ENCODE measurements around the gene AVL9.

The AVL9 gene

DNA sequence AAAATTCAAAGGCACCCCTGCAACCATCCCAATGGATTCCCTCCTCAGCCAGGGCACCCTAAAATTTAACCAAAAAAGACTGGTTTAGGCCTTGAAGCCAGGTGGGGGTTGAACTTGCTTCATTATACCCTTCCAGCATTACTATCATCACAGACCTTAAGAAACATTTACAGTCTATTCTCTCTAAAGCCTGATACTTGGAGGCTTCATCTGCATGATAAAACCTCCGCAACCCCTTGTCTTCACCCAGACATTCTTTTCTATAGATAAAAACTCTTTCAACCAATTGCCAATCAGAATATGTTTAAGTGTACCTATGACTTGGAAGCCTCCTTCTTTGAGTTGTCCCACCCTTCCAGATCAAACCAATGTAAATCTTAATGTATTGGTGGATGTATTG, 17.9 kb downstream of the AVL9 start:
- Histone ChIP-seq H3K36me3 (ENCODE audit: control insufficient read depth, insufficient read depth, low read length) (peaks cover 3% of the 10 kb centered on the region), H3K27ac (ENCODE audit: insufficient read depth, low read depth, low read length, poor library complexity, severe bottlenecking) (no peak overlapping the region), H3K4me1 (ENCODE audit: control insufficient read depth, insufficient read depth, low read length) (no peaks in the 10 kb centered on the region), H3K9me3 (ENCODE audit: control insufficient read depth, low read length) (peaks cover 3% of the 10 kb centered on the region), H3K4me3 (ENCODE audit: insufficient read depth, low read depth, low read length) (no peak overlapping the region), H3K27me3 (ENCODE audit: control insufficient read depth, insufficient read depth, low read length, poor library complexity, severe bottlenecking) (no peaks in the 10 kb centered on the region)
- WGBS, 2 experiments: 93 to 100% methylated on average over 1 of the region's 1 CpG

DNA sequence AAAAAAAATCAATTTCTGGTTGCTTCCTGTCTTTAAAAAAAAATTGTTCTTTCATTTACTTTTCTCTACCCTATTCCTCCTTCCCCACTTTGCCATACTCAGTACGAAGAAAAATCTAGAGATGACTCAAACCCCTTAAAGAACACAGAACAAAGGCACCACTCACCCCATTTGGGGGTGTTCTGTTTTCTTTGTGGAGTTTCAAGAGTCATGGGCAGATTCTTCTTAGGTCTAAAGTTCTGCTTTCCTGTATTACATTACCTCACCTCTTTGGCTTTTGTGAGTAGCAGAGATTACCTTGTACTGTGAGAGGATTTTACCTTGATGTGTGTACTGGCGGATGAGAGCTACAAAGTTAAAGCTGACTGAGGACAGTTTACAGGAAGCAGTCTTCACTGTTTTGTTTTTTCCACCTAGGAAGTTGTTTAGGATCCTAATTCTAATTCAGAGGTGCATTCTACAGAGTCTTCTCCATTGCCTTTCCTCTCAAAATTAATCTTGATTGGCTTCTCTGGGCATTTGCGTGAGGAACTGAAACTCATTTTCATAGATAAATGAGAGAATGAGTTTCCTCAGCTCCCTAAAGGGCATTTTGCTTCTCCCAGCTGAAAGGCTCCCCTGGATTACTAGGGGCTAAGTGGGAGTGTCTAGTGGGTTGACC, 20.7 kb downstream of the AVL9 start:
- Histone ChIP-seq H3K27ac (ENCODE audit: insufficient read depth, low read depth, low read length, poor library complexity, severe bottlenecking) (no peak overlapping the region), H3K36me3 (ENCODE audit: control insufficient read depth, insufficient read depth, low read length) (peaks cover 3% of the 10 kb centered on the region), H3K4me1 (ENCODE audit: control insufficient read depth, insufficient read depth, low read length) (no peaks in the 10 kb centered on the region), H3K4me3 (ENCODE audit: insufficient read depth, low read depth, low read length) (no peak overlapping the region), H3K9me3 (ENCODE audit: control insufficient read depth, low read length) (peaks cover 3% of the 10 kb centered on the region), H3K27me3 (ENCODE audit: control insufficient read depth, insufficient read depth, low read length, poor library complexity, severe bottlenecking) (no peaks in the 10 kb centered on the region)
- 96 to 100% methylated on average over 3 of the region's 3 CpGs for WGBS, 2 experiments

GRCh38 chr7:32516551-32517100, 21.3 kb downstream of the AVL9 start:
- H3K9me3 ChIP-seq (ENCODE audit: control insufficient read depth, low read length): peaks cover 3% of the 10 kb centered on the region
- no peaks in the 10 kb centered on the region for H3K4me1 ChIP-seq (ENCODE audit: control insufficient read depth, insufficient read depth, low read length)
- H3K27me3 ChIP-seq (ENCODE audit: control insufficient read depth, insufficient read depth, low read length, poor library complexity, severe bottlenecking): no peaks in the 10 kb centered on the region
- H3K27ac ChIP-seq (ENCODE audit: insufficient read depth, low read depth, low read length, poor library complexity, severe bottlenecking): no peak overlapping the region
- no peak overlapping the region for H3K4me3 ChIP-seq (ENCODE audit: insufficient read depth, low read depth, low read length)
- H3K36me3 ChIP-seq (ENCODE audit: control insufficient read depth, insufficient read depth, low read length): peaks cover 3% of the 10 kb centered on the region
- WGBS, 2 experiments: 90 to 94% methylated on average over 3 of the region's 3 CpGs

GRCh38 chr7:32518534-32519140, 23.3 kb downstream of the AVL9 start:
- no peak overlapping the region for H3K4me3 ChIP-seq (ENCODE audit: insufficient read depth, low read depth, low read length)
- H3K27me3 ChIP-seq (ENCODE audit: control insufficient read depth, insufficient read depth, low read length, poor library complexity, severe bottlenecking): no peaks in the 10 kb centered on the region
- H3K27ac ChIP-seq (ENCODE audit: insufficient read depth, low read depth, low read length, poor library complexity, severe bottlenecking): no peak overlapping the region
- H3K9me3 ChIP-seq (ENCODE audit: control insufficient read depth, low read length): peaks cover 3% of the 10 kb centered on the region
- 74 to 83% methylated on average over 2 of the region's 2 CpGs for WGBS, 2 experiments
- peaks cover 3% of the 10 kb centered on the region for H3K36me3 ChIP-seq (ENCODE audit: control insufficient read depth, insufficient read depth, low read length)
- H3K4me1 ChIP-seq (ENCODE audit: control insufficient read depth, insufficient read depth, low read length): no peaks in the 10 kb centered on the region

- Histone ChIP-seq H3K27me3 (ENCODE audit: control insufficient read depth, insufficient read depth, low read length, poor library complexity, severe bottlenecking) (no peaks in the 10 kb centered on the region), H3K9me3 (ENCODE audit: control insufficient read depth, low read length) (peaks cover 3% of the 10 kb centered on the region), H3K36me3 (ENCODE audit: control insufficient read depth, insufficient read depth, low read length) (peaks cover 3% of the 10 kb centered on the region), H3K4me1 (ENCODE audit: control insufficient read depth, insufficient read depth, low read length) (no peaks in the 10 kb centered on the region), H3K4me3 (ENCODE audit: insufficient read depth, low read depth, low read length) (no peak overlapping the region), H3K27ac (ENCODE audit: insufficient read depth, low read depth, low read length, poor library complexity, severe bottlenecking) (no peak overlapping the region)
- WGBS, 2 experiments: 67 to 89% methylated on average over 1 to 2 of the region's 2 CpGs
Measured at GRCh38 chr7:32519763-32520162, 24.5 kb downstream of the AVL9 start.

GRCh38 chr7:32522746-32523530, 27.6 kb downstream of the AVL9 start:
- no peaks in the 10 kb centered on the region for H3K27me3 ChIP-seq (ENCODE audit: control insufficient read depth, insufficient read depth, low read length, poor library complexity, severe bottlenecking)
- peaks cover under 1% of the 10 kb centered on the region for H3K9me3 ChIP-seq (ENCODE audit: control insufficient read depth, low read length)
- no peak overlapping the region for H3K27ac ChIP-seq (ENCODE audit: insufficient read depth, low read depth, low read length, poor library complexity, severe bottlenecking)
- no peaks in the 10 kb centered on the region for H3K36me3 ChIP-seq (ENCODE audit: control insufficient read depth, insufficient read depth, low read length)
- WGBS, 2 experiments: 95 to 97% methylated on average over 6 of the region's 6 CpGs
- no peaks in the 10 kb centered on the region for H3K4me1 ChIP-seq (ENCODE audit: control insufficient read depth, insufficient read depth, low read length)
- no peak overlapping the region for H3K4me3 ChIP-seq (ENCODE audit: insufficient read depth, low read depth, low read length)

- Histone ChIP-seq H3K27me3 (ENCODE audit: control insufficient read depth, insufficient read depth, low read length, poor library complexity, severe bottlenecking) (no peaks in the 10 kb centered on the region), H3K4me3 (ENCODE audit: insufficient read depth, low read depth, low read length) (no peak overlapping the region), H3K36me3 (ENCODE audit: control insufficient read depth, insufficient read depth, low read length) (no peaks in the 10 kb centered on the region), H3K27ac (ENCODE audit: insufficient read depth, low read depth, low read length, poor library complexity, severe bottlenecking) (no peak overlapping the region), H3K9me3 (ENCODE audit: control insufficient read depth, low read length) (no peaks in the 10 kb centered on the region), H3K4me1 (ENCODE audit: control insufficient read depth, insufficient read depth, low read length) (no peaks in the 10 kb centered on the region)
Measured at GRCh38 chr7:32524631-32525030, 29.3 kb downstream of the AVL9 start.

GRCh38 chr7:32525839-32526238, 30.6 kb downstream of the AVL9 start:
- Histone ChIP-seq H3K4me3 (ENCODE audit: insufficient read depth, low read depth, low read length) (no peak overlapping the region), H3K4me1 (ENCODE audit: control insufficient read depth, insufficient read depth, low read length) (no peaks in the 10 kb centered on the region), H3K9me3 (ENCODE audit: control insufficient read depth, low read length) (no peaks in the 10 kb centered on the region), H3K27me3 (ENCODE audit: control insufficient read depth, insufficient read depth, low read length, poor library complexity, severe bottlenecking) (no peaks in the 10 kb centered on the region), H3K36me3 (ENCODE audit: control insufficient read depth, insufficient read depth, low read length) (no peaks in the 10 kb centered on the region), H3K27ac (ENCODE audit: insufficient read depth, low read depth, low read length, poor library complexity, severe bottlenecking) (no peak overlapping the region)
- WGBS, 2 experiments: 82 to 84% methylated on average over 4 of the region's 4 CpGs

DNA sequence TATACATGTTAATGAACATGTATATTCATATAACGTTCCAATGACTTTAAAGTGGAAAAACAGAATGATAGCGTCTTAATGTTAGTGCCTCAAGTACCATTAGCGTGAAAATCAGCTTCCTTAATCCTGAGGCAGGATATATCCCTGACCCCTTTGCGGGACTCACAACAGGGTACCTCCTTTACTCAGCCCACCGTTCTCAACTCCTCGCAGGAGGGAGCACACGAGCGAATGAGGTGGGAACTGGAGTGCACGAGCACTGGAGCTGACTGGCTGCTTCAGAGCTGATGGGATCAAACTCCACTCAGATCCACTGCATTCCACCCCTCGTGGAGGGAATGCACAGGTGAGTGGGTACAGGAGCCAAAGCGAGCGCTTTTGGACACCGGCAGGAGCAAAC, 36.1 kb downstream of the AVL9 start:
- Histone ChIP-seq H3K36me3 (ENCODE audit: control insufficient read depth, insufficient read depth, low read length) (peaks cover 6% of the 10 kb centered on the region), H3K4me3 (ENCODE audit: insufficient read depth, low read depth, low read length) (no peak overlapping the region), H3K9me3 (ENCODE audit: control insufficient read depth, low read length) (no peaks in the 10 kb centered on the region), H3K4me1 (ENCODE audit: control insufficient read depth, insufficient read depth, low read length) (no peaks in the 10 kb centered on the region), H3K27ac (ENCODE audit: insufficient read depth, low read depth, low read length, poor library complexity, severe bottlenecking) (no peak overlapping the region), H3K27me3 (ENCODE audit: control insufficient read depth, insufficient read depth, low read length, poor library complexity, severe bottlenecking) (no peaks in the 10 kb centered on the region)
- WGBS, 2 experiments: 93 to 94% methylated on average over 13 of the region's 13 CpGs

DNA sequence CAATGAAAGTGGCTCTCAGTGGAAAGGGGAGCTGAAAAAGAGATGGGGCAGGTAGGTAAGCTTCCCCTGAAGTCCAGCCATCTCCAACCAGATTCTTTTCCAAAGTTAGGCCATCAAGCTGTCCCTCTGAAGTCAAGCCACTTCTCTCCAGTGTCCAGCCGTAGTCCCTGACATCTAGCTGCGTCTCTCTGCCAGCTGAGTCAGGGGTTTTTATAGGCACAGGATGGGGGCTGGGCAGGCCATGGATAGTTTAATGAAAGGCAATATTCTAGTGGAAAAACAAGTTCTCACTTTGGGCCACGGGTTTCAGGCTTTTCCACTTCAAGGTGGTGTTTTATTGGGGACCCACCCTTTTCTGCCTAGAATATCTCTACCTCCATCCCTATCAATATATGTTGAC, 36.8 kb downstream of the AVL9 start:
- WGBS, 2 experiments: 93 to 100% methylated on average over 3 of the region's 3 CpGs
- Histone ChIP-seq H3K4me3 (ENCODE audit: insufficient read depth, low read depth, low read length) (no peak overlapping the region), H3K9me3 (ENCODE audit: control insufficient read depth, low read length) (no peaks in the 10 kb centered on the region), H3K27me3 (ENCODE audit: control insufficient read depth, insufficient read depth, low read length, poor library complexity, severe bottlenecking) (no peaks in the 10 kb centered on the region), H3K4me1 (ENCODE audit: control insufficient read depth, insufficient read depth, low read length) (no peaks in the 10 kb centered on the region), H3K36me3 (ENCODE audit: control insufficient read depth, insufficient read depth, low read length) (peaks cover 6% of the 10 kb centered on the region), H3K27ac (ENCODE audit: insufficient read depth, low read depth, low read length, poor library complexity, severe bottlenecking) (no peak overlapping the region)
